GM12874 (cell line): ENCODE measurements around the gene SEMA5A.

ENCODE experiments used
- TF ChIP-seq, protein P1 (sequence below): IDR thresholded peaks from 2 replicates; pipeline ENCODE4 v1.5.1; 2011; ENCODE audit warnings: low read depth, mild to moderate bottlenecking, control low read depth, low read length, moderate library complexity; ENCODE audit not compliant: insufficient read depth

The SEMA5A gene

DNA sequence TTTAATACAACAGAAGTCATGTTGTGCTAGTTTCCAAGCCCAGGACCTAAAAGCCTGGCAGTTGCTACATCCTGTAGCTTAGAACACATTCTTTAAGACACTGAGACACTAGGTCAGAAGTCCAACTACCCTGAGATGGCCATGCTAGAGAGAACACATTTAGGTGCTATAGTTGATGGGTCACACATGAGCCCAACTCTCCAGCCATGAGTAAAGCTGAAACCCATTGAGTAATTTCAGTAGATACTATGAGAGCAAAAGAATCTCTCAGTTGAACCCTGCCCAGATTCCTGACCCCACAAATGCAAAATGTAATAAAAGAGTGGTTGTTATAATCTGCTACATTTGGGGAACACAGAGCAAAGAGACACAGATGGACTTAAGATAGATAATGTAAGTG, 164.4 kb downstream of the SEMA5A start:
- TF ChIP-seq, protein P1, sequence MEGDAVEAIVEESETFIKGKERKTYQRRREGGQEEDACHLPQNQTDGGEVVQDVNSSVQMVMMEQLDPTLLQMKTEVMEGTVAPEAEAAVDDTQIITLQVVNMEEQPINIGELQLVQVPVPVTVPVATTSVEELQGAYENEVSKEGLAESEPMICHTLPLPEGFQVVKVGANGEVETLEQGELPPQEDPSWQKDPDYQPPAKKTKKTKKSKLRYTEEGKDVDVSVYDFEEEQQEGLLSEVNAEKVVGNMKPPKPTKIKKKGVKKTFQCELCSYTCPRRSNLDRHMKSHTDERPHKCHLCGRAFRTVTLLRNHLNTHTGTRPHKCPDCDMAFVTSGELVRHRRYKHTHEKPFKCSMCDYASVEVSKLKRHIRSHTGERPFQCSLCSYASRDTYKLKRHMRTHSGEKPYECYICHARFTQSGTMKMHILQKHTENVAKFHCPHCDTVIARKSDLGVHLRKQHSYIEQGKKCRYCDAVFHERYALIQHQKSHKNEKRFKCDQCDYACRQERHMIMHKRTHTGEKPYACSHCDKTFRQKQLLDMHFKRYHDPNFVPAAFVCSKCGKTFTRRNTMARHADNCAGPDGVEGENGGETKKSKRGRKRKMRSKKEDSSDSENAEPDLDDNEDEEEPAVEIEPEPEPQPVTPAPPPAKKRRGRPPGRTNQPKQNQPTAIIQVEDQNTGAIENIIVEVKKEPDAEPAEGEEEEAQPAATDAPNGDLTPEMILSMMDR = no peak

DNA sequence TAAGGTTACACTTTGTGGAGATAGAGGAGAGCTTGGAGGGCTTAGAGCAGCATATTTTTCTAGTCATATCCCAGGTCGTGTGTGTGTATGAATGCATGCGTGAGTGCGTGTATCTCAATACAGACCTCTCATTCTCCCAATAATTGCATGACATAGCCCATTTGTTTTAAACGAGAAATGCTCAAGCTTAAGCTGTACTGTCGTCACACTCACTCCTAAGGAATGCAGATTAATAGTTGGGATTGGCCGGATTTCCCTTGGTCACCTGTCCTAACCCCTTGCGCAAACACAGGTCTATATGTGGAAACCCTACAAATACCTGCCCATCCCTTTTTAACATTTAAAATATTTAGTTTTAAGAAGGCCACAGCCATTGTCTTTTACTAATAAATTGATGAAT, 165.8 kb downstream of the SEMA5A start:
- TF ChIP-seq, protein P1 = no peak

DNA sequence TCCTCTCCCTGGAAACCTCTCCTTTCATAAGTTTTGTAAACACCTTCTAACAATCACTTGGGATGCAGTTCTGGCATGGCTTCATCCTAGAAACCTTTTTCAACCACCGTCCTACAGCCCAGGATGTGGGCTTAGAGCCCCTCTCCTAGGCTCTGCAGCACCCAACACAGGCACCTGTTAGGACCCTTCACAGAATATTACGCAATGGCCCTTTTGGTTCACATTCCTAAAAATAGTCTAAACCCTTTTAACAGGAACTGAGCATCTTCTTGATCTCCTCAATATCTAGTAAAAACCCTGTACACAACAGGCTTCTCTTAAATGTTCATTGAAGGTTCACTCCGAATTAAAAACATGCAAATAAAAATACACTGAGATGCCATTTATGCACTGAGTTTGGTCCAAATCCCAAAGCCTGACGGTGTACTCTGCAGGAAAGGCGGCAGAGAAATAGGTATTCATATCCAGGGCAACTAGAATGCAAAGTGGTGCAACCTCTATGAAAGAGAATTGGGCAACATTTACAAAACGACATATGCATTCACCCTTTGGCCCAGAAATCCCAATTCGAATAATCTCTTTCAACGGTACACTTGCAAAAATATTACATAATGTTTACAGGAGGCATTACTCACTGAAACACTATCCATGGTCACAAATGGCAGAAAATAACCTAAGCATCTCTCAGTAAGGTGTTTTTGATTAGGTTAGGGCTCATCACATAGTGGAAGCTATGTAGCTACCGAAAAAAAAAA, 169.3 kb downstream of the SEMA5A start:
- TF ChIP-seq, protein P1 = no peak

DNA sequence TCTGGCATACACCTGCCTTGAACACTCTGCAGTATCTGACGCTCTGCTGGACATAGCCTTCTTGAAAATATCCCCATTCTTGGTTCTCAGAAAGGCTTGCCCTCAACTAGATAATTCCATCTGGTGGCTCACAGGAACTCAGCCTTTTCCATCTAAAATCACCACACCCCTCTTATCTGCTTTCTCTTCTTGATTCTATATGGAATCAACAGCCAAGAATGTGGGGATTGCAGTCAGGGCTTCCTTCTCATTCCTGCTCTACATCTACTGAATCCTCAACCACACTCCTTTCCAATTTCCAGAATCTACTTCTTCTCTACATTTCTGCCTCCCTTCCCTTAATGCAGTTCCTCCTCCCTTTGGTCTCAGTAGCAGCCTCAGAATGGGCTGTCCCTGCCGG, 170.1 kb downstream of the SEMA5A start:
- TF ChIP-seq, protein P1 = no peak

DNA sequence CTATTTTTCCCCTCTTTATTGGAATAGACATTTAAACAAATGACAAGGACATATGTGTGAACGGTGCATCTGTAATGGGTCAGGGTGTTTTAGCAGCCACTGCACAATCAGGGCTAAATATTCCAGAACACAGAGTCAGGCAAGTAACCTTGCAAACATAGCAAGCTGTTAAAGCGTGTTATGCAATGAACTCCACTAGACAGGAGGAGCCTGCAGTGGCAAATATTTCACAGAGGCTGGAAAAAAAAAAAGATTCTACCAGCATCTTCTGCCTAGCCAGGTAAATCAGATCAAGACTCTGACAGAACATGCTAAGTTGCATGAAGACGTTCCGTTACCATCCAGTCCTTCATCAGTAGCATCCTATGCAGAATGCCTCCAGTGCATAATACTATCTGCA, 171.8 kb downstream of the SEMA5A start:
- TF ChIP-seq, protein P1 = no peak

DNA sequence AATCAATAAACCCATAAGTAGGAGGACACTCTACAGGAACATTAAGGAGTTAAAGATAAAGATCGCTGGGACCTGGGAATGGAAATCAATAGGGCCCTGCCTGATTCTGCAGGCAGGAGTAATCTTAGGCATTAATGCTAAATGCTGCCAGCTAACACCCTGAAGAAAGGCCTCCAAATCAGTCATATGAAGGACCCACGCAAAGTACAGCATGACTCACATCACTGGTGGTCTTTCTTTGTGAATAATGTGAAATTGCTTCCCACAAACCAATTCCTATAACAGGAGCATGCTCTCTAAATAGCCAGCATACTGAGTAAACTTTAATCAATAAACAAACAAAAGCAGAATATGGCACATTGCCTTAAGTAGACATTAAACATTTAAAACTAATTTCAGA, 172.3 kb downstream of the SEMA5A start:
- TF ChIP-seq, protein P1 = no peak

DNA sequence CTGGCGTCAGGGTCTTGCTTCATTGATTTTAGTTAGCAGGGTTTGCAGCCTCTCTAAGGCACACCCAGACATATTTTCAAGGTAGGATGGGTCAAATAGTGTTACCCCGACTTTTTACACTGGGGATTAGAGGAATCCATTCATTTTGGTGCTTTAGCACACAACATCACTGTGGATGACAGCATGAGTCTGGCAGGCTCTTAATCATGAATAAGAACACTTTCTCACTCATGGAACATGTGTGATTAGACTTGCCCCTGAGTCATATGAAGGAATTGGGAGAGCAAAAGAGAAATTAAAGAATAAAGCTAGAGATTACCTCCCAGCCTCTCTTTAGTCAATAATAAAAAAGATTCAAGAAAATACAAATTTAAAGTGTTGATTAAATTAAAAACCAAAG, 175.6 kb downstream of the SEMA5A start:
- TF ChIP-seq, protein P1 = no peak

DNA sequence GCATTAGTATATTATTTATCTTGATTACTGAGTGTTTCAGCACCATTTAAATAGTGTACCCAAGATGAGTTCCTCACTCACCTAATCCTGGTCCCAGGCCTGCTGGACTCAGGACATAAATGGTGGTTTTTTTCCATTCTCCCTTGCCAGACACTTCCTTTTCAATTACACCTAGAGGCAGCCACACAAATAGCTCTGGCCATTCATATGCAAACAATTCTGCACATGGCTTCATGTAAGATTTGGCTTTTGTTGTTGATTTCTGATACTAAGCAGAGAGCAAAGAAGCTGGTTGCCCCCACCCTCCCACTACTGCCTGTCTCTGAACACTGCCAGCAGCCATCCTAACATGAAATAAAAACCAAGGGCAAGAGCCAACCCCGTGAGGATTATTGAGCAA, 180.4 kb downstream of the SEMA5A start:
- TF ChIP-seq, protein P1 = no peak
